GM19099 (cell line): ENCODE data around the gene ZBTB20.

Source experiments
- POLR2A ChIP-seq: IDR thresholded peaks from 3 replicates; pipeline ENCODE4 v1.6.1; 2011; ENCODE audit warnings: low read depth; ENCODE audit not compliant: insufficient read length; ENCODE audit errors: extremely low read depth

Gene ZBTB20

GRCh38 chr3:115146418-115147328 lies at the start of gene ZBTB20:
ZBTB20 (minus strand) TSS chr3:115147288.
- peak; percentile 57 for TF ChIP-seq POLR2A

GRCh38 chr3:115194476-115194875 lies 47.4 kb upstream of the ZBTB20 start:
- TF ChIP-seq POLR2A: no peak

- TF ChIP-seq POLR2A: no peak
Observed at GRCh38 chr3:115190747-115191146, 43.7 kb upstream of the ZBTB20 start.

- no peak for TF ChIP-seq POLR2A
Observed at GRCh38 chr3:115187149-115187757, 40.2 kb upstream of the ZBTB20 start.

GRCh38 chr3:115186351-115187148 lies 39.5 kb upstream of the ZBTB20 start:
- no peak for TF ChIP-seq POLR2A

- TF ChIP-seq POLR2A: no peak
Observed at GRCh38 chr3:115169808-115170207, 22.7 kb upstream of the ZBTB20 start.

GRCh38 chr3:115165701-115166100 lies 18.6 kb upstream of the ZBTB20 start:
- TF ChIP-seq POLR2A: no peak

- TF ChIP-seq POLR2A: no peak
Observed at GRCh38 chr3:115165266-115165665, 18.2 kb upstream of the ZBTB20 start.

GRCh38 chr3:115164374-115165221 lies 17.5 kb upstream of the ZBTB20 start:
- no peak for TF ChIP-seq POLR2A

- no peak for TF ChIP-seq POLR2A
Observed at GRCh38 chr3:115162759-115163158, 15.7 kb upstream of the ZBTB20 start.

- no peak for TF ChIP-seq POLR2A
Observed at GRCh38 chr3:115161866-115162265, 14.8 kb upstream of the ZBTB20 start.

- TF ChIP-seq POLR2A: no peak
Observed at GRCh38 chr3:115161168-115161834, 14.2 kb upstream of the ZBTB20 start.

- TF ChIP-seq POLR2A: no peak
Observed at GRCh38 chr3:115160295-115160694, 13.2 kb upstream of the ZBTB20 start.

GRCh38 chr3:115156046-115156654 lies 9.1 kb upstream of the ZBTB20 start:
- no peak for TF ChIP-seq POLR2A

GRCh38 chr3:115154611-115155010 lies 7.5 kb upstream of the ZBTB20 start:
- TF ChIP-seq POLR2A: no peak
